Thyroid gland (tissue), 4 donors: ENCODE results near the gene MARK1. TPM values are rescaled to one million over a fixed set of nuclear protein-coding genes. Genes with fewer than 3 reads are reported as not detected.

ENCODE experiments used
- DNase-seq, 2 donors: peaks; one replicate each; pipeline ENCODE4 v3.0.0-alpha.2; 2019
- H3K27ac ChIP-seq, 3 donors: fragments of 200-600 bp; sonication (generic); 1 replicate in 2 of 3; 2 replicates in 1 of 3; pipeline ENCODE4 v1.5.1; 2016 to 2019; ENCODE audit warnings: mild to moderate bottlenecking in 1 of 3, moderate library complexity in 1 of 3
- H3K27me3 ChIP-seq: fragments of 200-600 bp; sonication (generic); one replicate; pipeline ENCODE4 v1.5.1; 2019
- H3K36me3 ChIP-seq, 2 donors: fragments of 200-600 bp; sonication (generic); one replicate each; pipeline ENCODE4 v1.5.1; 2016 to 2019
- H3K4me1 ChIP-seq, 2 donors: fragments of 200-600 bp; sonication (generic); one replicate each; pipeline ENCODE4 v1.5.1; 2017 to 2019
- H3K4me3 ChIP-seq, 3 donors: fragments of 200-600 bp; sonication (generic); replicated peaks in 1 of 3; 1 replicate in 2 of 3; 2 replicates in 1 of 3; pipeline ENCODE4 v1.5.1; 2016; ENCODE audit warnings: mild to moderate bottlenecking in 1 of 3
- H3K9me3 ChIP-seq: fragments of 200-600 bp; sonication (generic); one replicate; pipeline ENCODE4 v1.5.1; 2017
- CTCF ChIP-seq, 6 experiments: fragments of 200-600 bp in 3 of 6; fragments of 450-650 bp in 3 of 6; sonication (generic) in 3 of 6; IDR thresholded peaks; one replicate each; pipeline ENCODE4 v1.5.1; 2016 to 2019; ENCODE audit warnings: antibody characterized with exemption in 6 of 6, mild to moderate bottlenecking in 2 of 6, inconsistent platforms in 1 of 6, moderate library complexity in 1 of 6
- POLR2A ChIP-seq, 2 donors: fragments of 450-650 bp; IDR thresholded peaks; one replicate each; pipeline ENCODE4 v1.6.1; 2017; ENCODE audit warnings: antibody characterized with exemption in 2 of 2, mild to moderate bottlenecking in 2 of 2, moderate library complexity in 1 of 2
- WGBS, 2 donors: methylation state at CpG; one replicate each; pipeline ENCODE4 v1.1.5; 2017; 5-methylcytosine and 5-hydroxymethylcytosine counted together
- intact Hi-C: fragments of 100-400 bp; cut with DNase I; formaldehyde crosslinking; loops from one replicate; pipeline ENCODE4 v1.15.1; 2023
- small RNA-seq: library from RNA; depleted of rRNA; stranded (forward); fragments of <200 nt; gene quantifications from one replicate; pipeline ENCODE3, GENCODE V24; 2016
- total RNA-seq, 4 donors: library from RNA; depleted of rRNA; stranded (reverse); fragments of >200 nt; gene quantifications; one replicate each; pipeline ENCODE4 v1.2.3, GENCODE V29; 2016

Gene MARK1
- total RNA-seq, 4 donors from 2014 or later: 10.9 to 21.2 (median 14.4) TPM

GRCh38 chr1:220708936-220709801 is 181.2 kb downstream of the MARK1 start:
- Histone ChIP-seq H3K27me3 (no peaks in the 10 kb centered on the region), H3K9me3 (no peaks in the 10 kb centered on the region), H3K4me3 (no peak overlapping the region), H3K4me1 (no peaks in the 10 kb centered on the region), H3K36me3 (no peaks in the 10 kb centered on the region), H3K27ac (no peak overlapping the region)
- intact Hi-C loops: no loop called here
- DNase-seq: no peak
- TF ChIP-seq CTCF (IDR thresholded peaks at IDR 0.05): no peak
- TF ChIP-seq POLR2A (IDR thresholded peaks at IDR 0.05): no peak
- WGBS, 2 donors: 75% methylated on average over 9 of the region's 9 CpGs

GRCh38 chr1:220710333-220710732 is 182.4 kb downstream of the MARK1 start:
- intact Hi-C loops: no loop called here
- Histone ChIP-seq H3K4me1 (no peaks in the 10 kb centered on the region), H3K4me3 (no peak overlapping the region), H3K36me3 (no peaks in the 10 kb centered on the region), H3K27ac (no peak overlapping the region), H3K27me3 (no peaks in the 10 kb centered on the region), H3K9me3 (no peaks in the 10 kb centered on the region)
- no peak for DNase-seq
- WGBS, 2 donors: 79 to 81% methylated on average over 4 of the region's 4 CpGs
- no peak for TF ChIP-seq CTCF (IDR thresholded peaks at IDR 0.05)

- intact Hi-C loops: no loop called here
- no peak for DNase-seq
- WGBS, 2 donors: 75 to 79% methylated on average over 9 of the region's 9 CpGs
- H3K4me1 ChIP-seq: no peaks in the 10 kb centered on the region
- H3K36me3 ChIP-seq: no peaks in the 10 kb centered on the region
- no peaks in the 10 kb centered on the region for H3K9me3 ChIP-seq
- H3K27ac ChIP-seq: no peak overlapping the region
- H3K4me3 ChIP-seq: no peak overlapping the region
- TF ChIP-seq POLR2A (IDR thresholded peaks at IDR 0.05) (no peak), CTCF (IDR thresholded peaks at IDR 0.05) (no peak)
- H3K27me3 ChIP-seq: no peaks in the 10 kb centered on the region
These were observed 183.3 kb downstream of the MARK1 start for GRCh38 chr1:220711056-220711809.

Small RNAs within 50 kb of the gene (small RNA-seq; reads per million reads assigned to genes)
- gene RN7SL464P: not detected

Other genes starting within 250 kb of the MARK1 start
- 10 to 100 TPM; 24.3 to 41.4 (median 31.1) TPM for gene C1orf115, start 162.2 kb downstream of the MARK1 start, total RNA-seq
- gene MTARC2, start 220.2 kb downstream of the MARK1 start, total RNA-seq: 10 to 100 TPM; 69.5 to 81.3 (median 75.8) TPM